SK-N-DZ (cell line): ENCODE results near the gene TRPV2.

Experiments used
- DNase-seq: peaks from one replicate; pipeline ENCODE4 v3.0.0-alpha.2; 2015; ENCODE audit warnings: low spot score

Gene TRPV2

GRCh38 chr17:16455997-16456741, 40.8 kb downstream of the TRPV2 start:
- no peak for DNase-seq

GRCh38 chr17:16456742-16457316, 41.5 kb downstream of the TRPV2 start:
- no peak for DNase-seq

- no peak for DNase-seq
These were observed 43.9 kb downstream of the TRPV2 start for GRCh38 chr17:16459271-16459670.

- DNase-seq: no peak
These were observed 44.6 kb downstream of the TRPV2 start for GRCh38 chr17:16459855-16460550.

- no peak for DNase-seq
These were observed 45.6 kb downstream of the TRPV2 start for GRCh38 chr17:16460796-16461605.

GRCh38 chr17:16461606-16461866, 46.2 kb downstream of the TRPV2 start:
- no peak for DNase-seq

- DNase-seq: no peak
These were observed 46.9 kb downstream of the TRPV2 start for GRCh38 chr17:16462070-16462864.

GRCh38 chr17:16463358-16464302, 48.3 kb downstream of the TRPV2 start:
- DNase-seq: no peak

GRCh38 chr17:16464303-16465051, 49.1 kb downstream of the TRPV2 start:
- DNase-seq: no peak

- DNase-seq: no peak
These were observed 49.6 kb downstream of the TRPV2 start for GRCh38 chr17:16465052-16465312.

GRCh38 chr17:16465861-16466338, 50.5 kb downstream of the TRPV2 start:
- no peak for DNase-seq

GRCh38 chr17:16466407-16466806, 51.0 kb downstream of the TRPV2 start:
- no peak for DNase-seq

- no peak for DNase-seq
These were observed 51.7 kb downstream of the TRPV2 start for GRCh38 chr17:16467044-16467443.

GRCh38 chr17:16467886-16468285, 52.5 kb downstream of the TRPV2 start:
- DNase-seq: no peak

GRCh38 chr17:16468428-16468992, 53.1 kb downstream of the TRPV2 start:
- no peak for DNase-seq

- no peak for DNase-seq
These were observed 54.9 kb downstream of the TRPV2 start for GRCh38 chr17:16470265-16470664.

- no peak for DNase-seq
These were observed 55.9 kb downstream of the TRPV2 start for GRCh38 chr17:16471295-16471694.

- no peak for DNase-seq
These were observed 57.2 kb downstream of the TRPV2 start for GRCh38 chr17:16472539-16472938.
